ENCODE measurements around the gene DFFA.
"Not testable (repeated sequence)": the region's sequence is repeated elsewhere in the genome, so short reads cannot be mapped to it uniquely, and the experiment has no call there.

DNA sequence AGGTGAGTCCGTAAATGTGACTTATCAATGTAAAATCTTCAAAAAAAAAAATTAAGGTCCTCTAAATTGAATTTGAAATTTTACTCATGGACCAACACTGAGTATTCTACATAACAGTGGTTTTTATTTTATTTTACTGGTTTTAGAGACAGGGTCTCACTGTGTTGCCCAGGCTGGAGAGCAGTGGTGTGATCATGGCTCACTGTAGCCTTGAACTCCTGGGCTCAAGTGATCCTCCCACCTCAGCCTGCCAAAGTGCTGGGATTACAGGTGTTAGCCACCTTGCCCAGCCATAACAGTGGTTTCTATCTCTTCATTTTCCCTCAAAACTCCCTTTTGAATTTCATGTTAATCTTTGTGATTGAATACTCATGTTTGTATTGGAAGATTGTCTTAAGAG, 56.4 kb downstream of the DFFA start:
- not testable (repeated sequence) for TF ChIP-seq POLR2AphosphoS5, POLR2A, TAF1, POU2F2 (IDR thresholded peaks at IDR 0.05; ENCODE audit: low read depth, low read length)

Measured in GM12891 (cell line).